Lung (tissue), 12 donors: ENCODE data around the gene HOXC11. TPM values are rescaled to one million over a fixed set of nuclear protein-coding genes. Genes with fewer than 3 reads are reported as not detected.

Experiments
- ATAC-seq: fragments of 200-7000 bp; cut with Tn5 transposase; one replicate; pipeline ENCODE4 v1.9.1; 2020; ENCODE audit warnings: moderate number of reproducible peaks; ENCODE audit not compliant: insufficient read depth, low FRiP score
- DNase-seq, 3 donors: peaks; one replicate each; pipeline ENCODE4 v3.0.0-alpha.2; 2013 to 2017
- H3K27ac ChIP-seq, 2 donors: one replicate each; pipeline ENCODE4 v1.5.1; 2013; ENCODE audit warnings: mild to moderate bottlenecking in 2 of 2, moderate library complexity in 2 of 2, control low read depth in 1 of 2, inconsistent platforms in 1 of 2, low read depth in 1 of 2, low read length in 1 of 2
- H3K27me3 ChIP-seq, 3 donors: one replicate each; pipeline ENCODE4 v1.5.1; 2013; ENCODE audit warnings: low read length in 2 of 3; ENCODE audit not compliant: control insufficient read depth in 3 of 3, insufficient read depth in 3 of 3
- H3K36me3 ChIP-seq, 4 donors: one replicate each; pipeline ENCODE4 v1.5.1; 2013; ENCODE audit warnings: low read length in 4 of 4, mild to moderate bottlenecking in 1 of 4, moderate library complexity in 1 of 4; ENCODE audit not compliant: control insufficient read depth in 4 of 4, insufficient read depth in 4 of 4
- H3K4me1 ChIP-seq, 5 donors: one replicate each; pipeline ENCODE4 v1.5.1; 2013; ENCODE audit warnings: low read length in 5 of 5, mild to moderate bottlenecking in 2 of 5, moderate library complexity in 1 of 5; ENCODE audit not compliant: control insufficient read depth in 5 of 5, insufficient read depth in 5 of 5
- H3K4me3 ChIP-seq: one replicate; pipeline ENCODE4 v1.5.1; 2013; ENCODE audit warnings: mild to moderate bottlenecking, control low read depth, moderate library complexity
- H3K9ac ChIP-seq, 2 donors: one replicate each; pipeline ENCODE4 v1.5.1; 2013; ENCODE audit warnings: low read length in 2 of 2, control low read depth in 1 of 2; ENCODE audit not compliant: insufficient read depth in 1 of 2
- H3K9me3 ChIP-seq, 4 donors: one replicate each; pipeline ENCODE4 v1.5.1; 2013; ENCODE audit warnings: low read length in 3 of 4, mild to moderate bottlenecking in 1 of 4, moderate library complexity in 1 of 4; ENCODE audit not compliant: control insufficient read depth in 4 of 4, insufficient read depth in 3 of 4
- WGBS, 2 donors: extraction: QIAGEN DNeasy Blood & Tissue Kit; methylation state at CpG; one replicate each; pipeline ENCODE4 v1.1.7; 2013; 5-methylcytosine and 5-hydroxymethylcytosine counted together
- polyA plus RNA-seq, 2 donors: library from polyadenylated mRNA; stranded (reverse); fragments of 200-250 nt; gene quantifications; one replicate each; pipeline ENCODE4 v1.2.1, GENCODE V29; 2013
- total RNA-seq, 2 donors: library from RNA; depleted of rRNA in 1 of 2; stranded (reverse); fragments of >200 nt in 1 of 2; gene quantifications; one replicate each; pipeline ENCODE4 v1.2.1, GENCODE V29; 2014 to 2021
- TF ChIP-seq, protein P1 (sequence below): IDR thresholded peaks from 2 replicates; pipeline ENCODE4 v1.5.1; 2012; ENCODE audit warnings: mild to moderate bottlenecking; ENCODE audit errors: control extremely low read depth, extremely low read depth
- donor health status: control.
- donor health status: control.
- donor health status: Bipolar disorder and iron deficiency.
- donor health status: healthy.
- donor health status: DM: yes; HTN: yes; CAD: no.

The HOXC11 gene
- total and polyA plus RNA-seq, 4 donors, result not detected

DNA sequence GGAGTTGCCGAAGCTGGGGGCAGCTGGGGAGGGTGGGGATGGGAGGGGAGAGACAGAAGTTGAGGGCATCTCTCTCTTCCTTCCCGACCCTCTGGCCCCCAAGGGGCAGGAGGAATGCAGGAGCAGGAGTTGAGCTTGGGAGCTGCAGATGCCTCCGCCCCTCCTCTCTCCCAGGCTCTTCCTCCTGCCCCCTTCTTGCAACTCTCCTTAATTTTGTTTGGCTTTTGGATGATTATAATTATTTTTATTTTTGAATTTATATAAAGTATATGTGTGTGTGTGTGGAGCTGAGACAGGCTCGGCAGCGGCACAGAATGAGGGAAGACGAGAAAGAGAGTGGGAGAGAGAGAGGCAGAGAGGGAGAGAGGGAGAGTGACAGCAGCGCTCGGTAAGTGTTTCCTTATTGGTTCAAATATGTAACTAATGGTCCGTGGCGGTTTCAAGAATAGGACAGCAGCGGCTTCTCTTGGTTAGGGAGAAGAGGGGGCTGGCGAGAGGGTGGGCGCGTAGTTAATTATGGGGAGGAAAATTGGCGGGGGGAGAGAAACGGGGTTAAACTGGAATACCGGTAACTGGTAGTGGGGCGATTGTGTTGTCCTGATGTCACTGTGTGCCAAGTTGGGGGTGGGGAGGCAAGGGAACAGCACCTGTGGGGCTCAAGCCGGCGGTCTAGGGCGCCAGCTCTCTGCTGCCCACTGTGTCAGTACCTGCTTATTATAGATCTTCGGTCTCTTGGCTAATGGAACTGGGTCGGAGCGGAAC is 44.3 kb downstream of the HOXC11 start:
- peaks cover 0 to 13% (median 6%) of the 10 kb centered on the region in 5 donors for H3K4me1 ChIP-seq
- TF ChIP-seq, protein P1, sequence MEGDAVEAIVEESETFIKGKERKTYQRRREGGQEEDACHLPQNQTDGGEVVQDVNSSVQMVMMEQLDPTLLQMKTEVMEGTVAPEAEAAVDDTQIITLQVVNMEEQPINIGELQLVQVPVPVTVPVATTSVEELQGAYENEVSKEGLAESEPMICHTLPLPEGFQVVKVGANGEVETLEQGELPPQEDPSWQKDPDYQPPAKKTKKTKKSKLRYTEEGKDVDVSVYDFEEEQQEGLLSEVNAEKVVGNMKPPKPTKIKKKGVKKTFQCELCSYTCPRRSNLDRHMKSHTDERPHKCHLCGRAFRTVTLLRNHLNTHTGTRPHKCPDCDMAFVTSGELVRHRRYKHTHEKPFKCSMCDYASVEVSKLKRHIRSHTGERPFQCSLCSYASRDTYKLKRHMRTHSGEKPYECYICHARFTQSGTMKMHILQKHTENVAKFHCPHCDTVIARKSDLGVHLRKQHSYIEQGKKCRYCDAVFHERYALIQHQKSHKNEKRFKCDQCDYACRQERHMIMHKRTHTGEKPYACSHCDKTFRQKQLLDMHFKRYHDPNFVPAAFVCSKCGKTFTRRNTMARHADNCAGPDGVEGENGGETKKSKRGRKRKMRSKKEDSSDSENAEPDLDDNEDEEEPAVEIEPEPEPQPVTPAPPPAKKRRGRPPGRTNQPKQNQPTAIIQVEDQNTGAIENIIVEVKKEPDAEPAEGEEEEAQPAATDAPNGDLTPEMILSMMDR, result no peak
- no peak overlapping the region for H3K9ac ChIP-seq
- 3 to 4% methylated on average over 24 of the region's 24 CpGs for WGBS, 2 donors
- ATAC-seq (no peak), DNase-seq (peak in 1 of 3 donors; percentile 10)
- peaks cover 0 to 15% (median 0%) of the 10 kb centered on the region in 4 donors for H3K9me3 ChIP-seq
- no peaks in the 10 kb centered on the region for H3K36me3 ChIP-seq
- no peak overlapping the region for H3K27ac ChIP-seq
- peaks cover 18 to 89% (median 69%) of the 10 kb centered on the region in 3 donors for H3K27me3 ChIP-seq
- no peak overlapping the region for H3K4me3 ChIP-seq

DNA sequence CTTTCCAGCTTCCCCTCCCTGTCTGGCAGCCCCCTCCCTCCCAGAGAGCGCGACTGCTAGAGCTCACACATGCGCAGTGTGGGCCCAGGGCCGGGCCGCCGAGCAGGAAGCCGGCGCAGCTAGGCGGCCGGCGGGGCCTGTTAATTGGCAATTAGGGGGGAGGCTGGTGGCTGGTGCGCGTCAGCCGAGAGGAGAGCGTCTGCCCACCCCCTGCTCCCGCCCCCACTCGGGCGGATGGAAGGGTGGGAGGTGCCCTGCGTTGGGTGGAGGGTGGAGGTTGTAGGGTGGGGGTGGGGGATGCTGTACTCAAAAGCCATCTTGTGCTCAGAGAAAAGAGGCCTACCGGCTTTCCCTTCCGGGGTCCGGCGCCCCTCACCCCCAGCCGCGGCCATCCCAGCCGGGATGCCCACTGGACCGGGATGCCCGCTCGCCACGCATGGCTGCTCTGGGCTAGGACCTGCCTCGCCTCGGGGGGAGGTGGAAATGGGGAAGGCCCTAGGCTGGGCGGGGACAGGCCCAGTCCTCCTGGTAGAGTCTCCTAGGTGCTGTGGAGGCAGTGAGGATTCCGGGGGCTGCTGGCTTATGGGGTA is 45.0 kb downstream of the HOXC11 start:
- peak; percentile 69 to 76 (median 74) for DNase-seq
- Histone ChIP-seq H3K36me3 (no peaks in the 10 kb centered on the region), H3K4me1 (peaks cover 0 to 13% (median 6%) of the 10 kb centered on the region in 5 donors), H3K9me3 (peaks cover 0 to 13% (median 0%) of the 10 kb centered on the region in 4 donors), H3K27me3 (peaks cover 18 to 89% (median 68%) of the 10 kb centered on the region in 3 donors), H3K27ac (no peak overlapping the region), H3K4me3 (no peak overlapping the region), H3K9ac (no peak overlapping the region)
- ATAC-seq, result peak; percentile 71
- TF ChIP-seq, protein P1, result no peak
- WGBS, 2 donors, result 1 to 5% methylated on average over 33 to 34 of the region's 34 CpGs

DNA sequence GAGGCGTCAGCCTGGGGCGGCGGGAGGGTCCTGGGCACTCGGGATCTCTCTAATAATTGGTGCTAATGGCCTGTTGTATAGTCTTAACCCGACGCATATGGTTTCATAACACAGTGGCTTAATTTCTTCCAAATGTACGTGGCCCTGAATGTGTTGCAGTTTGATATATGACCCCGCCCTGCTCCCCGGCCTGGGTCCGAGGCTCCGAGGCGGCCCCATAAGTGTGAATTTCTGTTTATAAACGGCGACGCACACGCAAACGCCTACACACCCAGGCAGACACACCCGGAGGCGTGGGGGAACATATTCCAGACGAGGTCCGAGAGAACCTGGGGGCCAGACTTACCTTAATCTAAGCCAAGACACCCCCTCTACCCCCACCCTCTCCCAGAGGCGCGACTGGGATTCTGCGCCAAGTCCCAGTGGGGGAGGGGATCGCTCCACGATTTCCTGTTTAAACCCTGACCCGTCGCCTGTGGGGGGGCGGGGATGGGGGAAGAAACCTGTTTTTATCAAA is 45.6 kb downstream of the HOXC11 start:
- Histone ChIP-seq H3K27ac (no peak overlapping the region), H3K4me1 (peaks cover 0 to 13% (median 6%) of the 10 kb centered on the region in 5 donors)
- ATAC-seq, result no peak

More for the DNA sequence above, 45.6 kb downstream of the HOXC11 start:
- DNase-seq, result peak in 1 of 3 donors; percentile 43
- H3K9me3 ChIP-seq, result peaks cover 0 to 8% (median 0%) of the 10 kb centered on the region in 4 donors
- WGBS, 2 donors, result 14 to 26% methylated on average over 29 of the region's 29 CpGs
- no peaks in the 10 kb centered on the region for H3K36me3 ChIP-seq
- no peak overlapping the region for H3K4me3 ChIP-seq
- TF ChIP-seq, protein P1, result no peak
- H3K27me3 ChIP-seq, result peaks cover 18 to 89% (median 68%) of the 10 kb centered on the region in 3 donors
- H3K9ac ChIP-seq, result no peak overlapping the region
